DMS114 treated with DMSO at 0.1 percent for 48 hours (cell line): ENCODE results near the gene RASA4B.
"Not testable (repeated sequence)": the region's sequence is repeated elsewhere in the genome, so short reads cannot be mapped to it uniquely, and the experiment has no call there.

ENCODE experiments used
- DNase-seq: peaks from one replicate; lab custom pipeline; 2025; ENCODE audit not compliant: unreplicated experiment; lab: John Stamatoyannopoulos, UW

The RASA4B gene

GRCh38 chr7:102474116-102474515, 43.5 kb downstream of the RASA4B start:
- not testable (repeated sequence) for DNase-seq

DNA sequence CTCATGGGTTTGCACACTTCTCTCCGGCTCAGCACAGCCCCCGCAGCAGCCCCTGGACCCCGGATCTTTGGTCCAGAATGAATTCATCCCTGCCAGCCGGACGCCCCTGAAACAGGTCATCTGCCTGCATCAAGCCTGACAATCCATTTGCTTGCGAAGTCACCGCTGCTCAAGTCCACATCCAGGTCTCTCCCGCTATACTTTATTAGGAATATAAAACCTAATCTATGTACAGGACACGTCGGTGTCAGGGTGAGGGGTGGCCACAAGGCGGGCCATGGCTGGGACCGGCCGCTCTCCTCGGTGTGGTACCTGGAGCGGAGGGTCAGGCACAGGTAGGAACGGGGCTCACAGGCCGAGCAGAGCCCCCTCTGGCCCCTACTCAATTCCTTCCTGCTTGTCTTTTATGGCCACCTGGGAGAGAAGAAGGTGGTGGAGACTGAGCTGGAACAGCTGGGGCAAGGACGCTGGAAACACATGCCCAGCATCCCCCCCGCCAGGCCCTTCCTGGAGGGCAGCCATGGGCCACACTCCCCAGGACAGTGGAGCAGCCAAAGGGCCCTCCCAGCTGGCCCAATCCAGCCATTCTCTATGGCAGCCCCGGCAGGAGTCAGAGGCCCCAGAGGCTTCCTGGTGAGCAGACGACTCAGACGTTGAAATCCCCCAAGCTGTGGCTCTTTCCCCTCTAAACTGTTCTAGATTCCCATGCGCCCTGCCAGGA, 44.1 kb downstream of the RASA4B start:
- no peak for DNase-seq

- DNase-seq = no peak
These were observed 45.2 kb downstream of the RASA4B start for GRCh38 chr7:102472126-102473041.

- DNase-seq = no peak
These were observed 45.8 kb downstream of the RASA4B start for GRCh38 chr7:102471791-102472125.

GRCh38 chr7:102469972-102470825, 47.4 kb downstream of the RASA4B start:
- no peak for DNase-seq

DNA sequence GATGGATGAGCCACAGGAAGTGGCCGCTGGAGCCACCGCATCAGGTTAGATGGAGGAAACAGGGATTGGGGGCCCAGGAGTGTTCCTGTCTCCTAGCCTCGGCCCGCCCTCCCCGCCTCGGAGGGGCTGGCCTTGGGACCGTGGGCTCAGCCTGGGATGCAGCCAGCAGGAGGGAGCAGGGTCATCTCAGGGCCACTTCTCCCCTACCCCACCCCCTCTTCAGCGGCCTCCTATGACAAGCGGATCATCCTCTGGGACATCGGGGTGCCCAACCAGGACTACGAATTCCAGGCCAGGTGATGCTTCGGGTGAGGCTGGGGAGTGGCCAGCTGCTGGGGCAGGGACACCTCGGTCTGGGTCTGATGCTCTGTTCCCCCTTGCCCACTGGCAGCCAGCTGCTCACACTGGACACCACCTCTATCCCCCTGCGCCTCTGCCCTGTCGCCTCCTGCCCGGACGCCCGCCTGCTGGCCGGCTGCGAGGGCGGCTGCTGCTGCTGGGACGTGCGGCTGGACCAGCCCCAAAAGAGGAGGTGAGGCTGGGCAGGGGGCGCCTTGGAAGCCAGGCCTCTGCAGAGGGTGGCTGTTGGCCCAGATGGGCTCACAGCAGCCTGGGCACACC, 48.1 kb downstream of the RASA4B start:
- no peak for DNase-seq

GRCh38 chr7:102468478-102469350, 48.9 kb downstream of the RASA4B start:
- DNase-seq = no peak

DNA sequence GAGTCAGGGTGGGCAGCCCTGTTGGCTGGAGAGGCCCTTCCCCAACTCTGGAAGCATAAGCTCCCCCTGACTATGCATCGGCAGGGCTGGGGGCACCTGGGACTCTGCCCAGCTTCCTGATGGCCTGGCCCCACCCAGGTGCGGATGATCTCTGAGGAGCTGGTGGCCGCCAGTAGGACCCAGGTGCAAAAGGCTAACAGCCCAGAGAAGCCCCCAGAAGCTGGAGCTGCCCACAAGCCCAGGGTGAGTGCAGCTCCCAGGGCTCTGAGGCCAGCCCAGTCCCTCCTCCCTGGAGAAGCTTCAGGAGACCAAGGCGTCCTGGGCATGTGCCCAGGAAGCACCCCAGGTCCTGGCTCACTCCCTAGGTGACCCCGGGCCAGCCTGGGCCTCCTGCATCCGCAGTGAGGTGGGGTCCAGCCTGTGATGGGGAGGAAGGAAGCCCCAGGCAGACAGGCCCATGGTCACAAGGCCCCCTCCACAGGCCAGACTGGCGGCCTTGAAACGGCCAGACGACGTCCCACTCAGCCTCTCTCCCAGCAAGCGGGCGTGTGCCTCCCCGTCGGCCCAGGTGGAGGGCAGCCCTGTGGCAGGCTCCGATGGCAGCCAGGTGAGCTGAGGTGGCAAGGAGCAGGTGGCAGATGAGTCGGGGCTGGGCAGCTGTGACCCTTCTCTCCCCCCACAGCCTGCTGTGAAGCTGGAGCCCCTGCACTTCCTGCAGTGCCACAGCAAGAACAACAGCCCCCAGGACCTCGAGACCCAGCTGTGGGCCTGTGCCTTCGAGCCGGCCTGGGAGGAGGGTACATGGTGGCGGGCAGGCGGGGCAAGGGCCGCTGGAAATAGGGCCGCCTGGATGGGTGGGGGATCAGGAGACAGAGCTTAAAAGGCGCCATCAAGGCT, 49.7 kb downstream of the RASA4B start:
- DNase-seq = no peak

- DNase-seq = no peak
These were observed 51.5 kb downstream of the RASA4B start for GRCh38 chr7:102466097-102466496.

DNA sequence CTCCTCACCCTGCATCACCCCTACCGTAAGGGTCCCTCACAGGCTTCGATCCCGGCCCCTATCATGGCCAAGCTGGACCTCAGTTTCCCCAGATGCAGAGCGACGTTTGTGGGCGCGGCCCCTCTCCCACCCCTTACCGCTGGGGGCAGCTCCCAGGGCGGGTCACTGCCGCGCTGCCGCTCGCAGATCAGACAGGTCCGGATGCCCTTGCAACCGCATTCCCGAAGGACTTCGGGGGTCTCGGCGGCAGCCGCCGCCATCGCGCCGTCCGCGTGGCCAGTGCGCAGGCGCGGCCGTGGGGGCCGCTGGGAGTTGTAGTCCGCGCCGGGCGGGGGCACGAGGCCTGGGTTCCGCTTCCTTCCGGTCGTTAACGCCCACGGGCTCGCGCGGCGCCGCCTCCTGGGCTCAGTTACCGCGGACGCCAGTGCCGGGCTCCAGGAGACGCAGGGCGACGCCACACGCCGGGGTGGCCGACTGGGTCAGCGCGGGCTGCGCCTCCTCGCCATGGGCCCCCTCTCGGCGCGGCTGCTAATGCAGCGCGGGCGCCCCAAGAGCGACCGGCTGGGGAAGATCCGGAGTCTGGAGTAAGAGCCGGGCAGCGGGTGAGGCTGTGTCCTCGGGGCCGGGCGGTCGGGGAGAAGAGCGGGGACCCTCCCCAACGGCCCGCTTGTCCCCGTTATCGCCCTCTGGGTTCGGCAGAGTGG, 52.8 kb downstream of the RASA4B start, which contains the start of the genes ALKBH4 and LRWD1:
Gene ALKBH4 (minus strand): TSS at position 287 of the 704 bp plus-strand sequence. CDS start 27 bp downstream, at position 260.
Gene LRWD1 (plus strand): TSS at position 408 of the 704 bp plus-strand sequence. CDS start 97 bp downstream, at position 505.
- DNase-seq = peak; percentile 72

DNA sequence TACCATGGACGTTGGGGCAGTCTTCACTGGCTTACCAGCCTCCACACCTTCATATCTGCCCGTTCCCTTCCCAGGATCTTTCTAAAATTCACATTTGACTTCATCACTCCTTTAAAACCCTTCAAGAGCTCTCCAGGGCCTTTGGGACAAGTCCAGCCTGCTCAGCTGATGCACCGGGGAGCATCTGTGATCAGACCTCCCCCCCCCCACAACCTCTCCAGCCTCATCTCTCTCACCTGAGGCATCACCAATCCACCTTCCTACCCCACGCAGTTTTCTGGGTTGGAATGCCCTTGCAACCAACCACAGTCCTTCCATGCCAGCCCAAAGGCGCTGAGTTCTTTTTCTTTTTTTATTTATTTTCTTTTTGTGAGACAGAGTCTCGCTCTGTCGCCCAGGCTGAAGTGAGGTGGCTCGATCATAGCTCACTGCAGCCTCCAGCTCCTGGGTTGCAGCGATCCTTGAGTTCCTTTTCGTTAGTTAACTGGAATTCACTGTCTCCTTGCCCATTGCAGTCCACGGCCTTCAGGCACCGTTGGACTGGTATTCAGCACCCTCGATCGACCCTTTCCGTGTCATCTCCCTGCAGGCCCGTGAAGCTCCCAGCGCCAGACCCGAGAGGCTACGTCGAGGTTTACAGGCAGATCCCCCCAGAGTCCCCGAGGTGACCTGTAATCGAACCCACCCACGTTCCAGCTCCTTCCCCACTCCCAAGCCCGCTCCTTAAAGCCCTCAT, 53.6 kb downstream of the RASA4B start:
- DNase-seq = no peak

- no peak for DNase-seq
These were observed 57.1 kb downstream of the RASA4B start for GRCh38 chr7:102460467-102460866.

DNA sequence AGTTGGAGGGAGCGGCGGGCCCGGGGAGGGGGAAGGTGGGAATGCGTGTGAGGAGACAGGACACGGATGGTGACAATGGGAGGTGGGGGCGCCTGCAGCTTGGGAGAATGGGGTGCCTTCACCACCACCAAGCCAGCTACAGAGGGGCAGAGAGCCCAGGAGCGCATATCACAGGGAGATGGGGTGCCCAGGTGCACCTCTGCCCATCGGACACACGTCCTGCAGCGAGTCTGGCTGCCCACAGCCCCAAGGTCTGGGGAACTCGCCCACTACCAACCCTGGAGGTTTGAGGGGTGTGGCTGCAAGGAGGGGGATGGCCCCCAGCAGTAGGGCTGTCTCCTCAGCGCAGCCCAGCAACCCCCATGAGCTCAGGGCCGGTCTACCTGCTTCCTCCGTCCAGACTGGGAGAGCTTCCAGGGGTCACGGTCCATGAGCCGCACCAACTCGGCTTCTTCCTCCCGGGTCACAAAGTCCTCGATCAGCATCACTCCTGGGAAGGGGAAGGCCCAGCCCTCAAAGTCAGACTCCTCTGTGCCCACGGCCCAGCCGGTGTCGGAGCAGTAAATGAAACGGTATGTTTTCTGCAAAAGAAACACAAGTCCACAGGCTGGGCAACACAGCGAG, 58.2 kb downstream of the RASA4B start:
- no peak for DNase-seq

DNA sequence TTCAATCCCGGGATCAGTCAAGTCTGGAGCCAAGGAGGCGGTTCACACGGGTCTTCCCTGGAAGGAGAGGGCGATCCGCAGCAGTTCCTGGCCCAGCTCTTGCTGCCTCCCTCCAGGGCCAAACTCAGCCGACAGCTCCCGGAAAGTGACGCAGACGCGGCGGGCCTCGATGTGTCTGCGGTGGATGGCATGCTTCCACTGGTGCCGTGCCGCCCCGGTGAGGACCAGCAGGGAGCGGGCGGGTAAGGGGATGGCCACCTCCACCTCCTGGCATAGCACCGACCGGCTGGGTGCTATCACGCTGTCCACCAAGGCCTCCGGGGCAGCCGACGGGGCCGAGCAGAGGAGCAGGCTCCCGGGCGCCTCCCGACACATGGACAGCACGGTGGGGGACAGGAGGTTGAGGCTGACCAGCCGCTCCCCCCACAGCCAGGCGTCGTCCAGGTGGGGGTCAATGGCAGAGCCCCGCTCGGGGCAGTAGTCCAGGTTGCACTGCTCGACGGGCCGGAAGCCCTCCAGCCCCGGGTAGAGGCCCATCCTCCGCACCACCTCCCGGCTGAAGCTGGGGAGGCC, 60.1 kb downstream of the RASA4B start:
- no peak for DNase-seq

GRCh38 chr7:102456327-102456726, 61.2 kb downstream of the RASA4B start:
- DNase-seq = no peak

DNA sequence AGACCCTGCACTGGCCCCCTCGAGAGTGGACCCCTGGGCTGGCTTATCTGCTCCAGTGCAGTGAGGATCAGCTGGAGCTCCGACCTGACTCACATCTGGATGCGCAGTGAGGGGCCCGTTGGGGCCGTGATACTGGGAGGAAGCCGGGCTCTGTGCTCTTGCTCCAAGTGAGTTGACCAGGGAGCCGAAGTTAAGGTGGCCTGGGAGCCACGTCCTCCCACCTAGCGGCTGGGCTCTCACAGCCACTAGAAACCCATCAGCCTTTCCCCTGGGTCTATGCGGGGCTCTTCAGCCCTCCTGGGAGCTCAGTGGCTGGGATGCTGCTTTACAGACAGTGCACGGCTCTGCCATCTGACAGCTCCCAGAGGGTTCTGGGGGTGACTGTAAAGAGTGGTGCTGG, 62.0 kb downstream of the RASA4B start:
- DNase-seq = no peak

GRCh38 chr7:102454932-102455331, 62.6 kb downstream of the RASA4B start:
- not testable (repeated sequence) for DNase-seq
